Hematopoietic multipotent progenitor cell treated with erythropoietin and hydrocortisone succinate and interleukin-3 and kit ligand, for 8 days (in vitro differentiated cells): ENCODE measurements around the gene MRNIP.

Experiments used
- DNase-seq: peaks from one replicate; pipeline ENCODE4 v3.0.0-alpha.2; 2015

Gene MRNIP

DNA sequence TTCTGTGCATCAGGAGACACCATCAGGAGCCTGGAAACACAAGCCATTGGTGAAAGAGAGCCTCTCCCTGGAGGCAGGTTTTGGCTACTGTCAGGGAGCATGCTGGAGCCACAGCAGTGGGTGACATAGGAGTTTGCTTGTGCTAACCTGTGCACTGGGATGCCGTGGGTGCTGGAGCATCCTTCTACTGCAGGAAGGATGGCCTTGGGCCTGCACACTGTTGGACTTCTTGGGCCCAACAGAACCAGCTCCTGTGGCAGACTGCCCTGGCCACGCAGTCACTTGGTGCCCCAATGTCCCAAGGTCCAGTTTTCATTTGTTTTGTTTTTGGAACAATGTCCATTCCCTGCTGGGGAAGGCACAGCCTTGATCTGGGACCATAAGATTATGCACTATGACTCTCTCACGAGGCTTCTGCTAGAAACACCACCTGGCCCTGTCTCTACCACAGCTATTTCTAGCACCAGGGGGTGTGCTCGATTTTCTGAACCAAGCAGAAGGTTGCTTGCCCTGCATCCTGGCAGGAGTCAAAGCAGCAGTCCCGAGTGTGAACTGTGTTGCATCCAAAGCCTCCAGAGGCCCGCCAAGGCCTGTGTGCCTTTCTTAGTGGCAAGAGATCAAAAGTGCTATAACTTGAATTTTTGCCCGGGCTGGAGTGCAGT, 70.3 kb downstream of the MRNIP start:
- DNase-seq, result no peak
